ENCODE measurements around the gene FYN. TPM values are rescaled to one million over a fixed set of nuclear protein-coding genes. Genes with fewer than 3 reads are reported as not detected.

The FYN gene
- total RNA-seq, 2 donors from 2014 or later, result 55.5 to 72.5 TPM

DNA sequence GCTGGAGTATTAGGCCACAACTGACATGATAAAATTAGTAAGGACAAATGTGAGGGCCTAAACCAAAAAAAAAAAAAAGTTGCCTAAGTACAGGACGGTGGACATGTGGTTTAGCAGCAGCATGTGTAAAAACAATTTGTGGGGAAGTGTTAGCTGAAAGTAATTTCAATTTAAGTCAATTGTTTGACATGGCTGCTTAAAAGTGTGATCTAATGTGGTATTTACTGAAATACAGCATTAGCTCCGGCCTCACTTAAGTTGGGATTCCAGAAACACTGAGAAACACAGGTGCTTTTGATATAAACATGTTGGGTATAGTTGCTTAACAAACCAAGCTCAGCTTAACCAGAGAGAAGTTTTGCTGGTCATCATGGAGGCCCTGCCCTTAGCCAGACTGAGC lies 119.7 kb downstream of the FYN start:
- Histone ChIP-seq H3K27me3 (replicated peaks; ENCODE audit: insufficient read depth) (no peaks in the 10 kb centered on the region), H3K9me3 (no peaks in the 10 kb centered on the region), H3K4me1 (ENCODE audit: control insufficient read depth in 1 of 2, low read depth in 2 of 2) (no peaks in the 10 kb centered on the region), H3K27ac (no peak overlapping the region), H3K4me3 (no peak overlapping the region), H3K36me3 (no peaks in the 10 kb centered on the region)
- TF ChIP-seq, protein P1, sequence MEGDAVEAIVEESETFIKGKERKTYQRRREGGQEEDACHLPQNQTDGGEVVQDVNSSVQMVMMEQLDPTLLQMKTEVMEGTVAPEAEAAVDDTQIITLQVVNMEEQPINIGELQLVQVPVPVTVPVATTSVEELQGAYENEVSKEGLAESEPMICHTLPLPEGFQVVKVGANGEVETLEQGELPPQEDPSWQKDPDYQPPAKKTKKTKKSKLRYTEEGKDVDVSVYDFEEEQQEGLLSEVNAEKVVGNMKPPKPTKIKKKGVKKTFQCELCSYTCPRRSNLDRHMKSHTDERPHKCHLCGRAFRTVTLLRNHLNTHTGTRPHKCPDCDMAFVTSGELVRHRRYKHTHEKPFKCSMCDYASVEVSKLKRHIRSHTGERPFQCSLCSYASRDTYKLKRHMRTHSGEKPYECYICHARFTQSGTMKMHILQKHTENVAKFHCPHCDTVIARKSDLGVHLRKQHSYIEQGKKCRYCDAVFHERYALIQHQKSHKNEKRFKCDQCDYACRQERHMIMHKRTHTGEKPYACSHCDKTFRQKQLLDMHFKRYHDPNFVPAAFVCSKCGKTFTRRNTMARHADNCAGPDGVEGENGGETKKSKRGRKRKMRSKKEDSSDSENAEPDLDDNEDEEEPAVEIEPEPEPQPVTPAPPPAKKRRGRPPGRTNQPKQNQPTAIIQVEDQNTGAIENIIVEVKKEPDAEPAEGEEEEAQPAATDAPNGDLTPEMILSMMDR (IDR thresholded peaks at IDR 0.05), result no peak
- DNase-seq (ENCODE audit: low spot score), result no peak
- no peak for ATAC-seq (ENCODE audit: insufficient number of reproducible peaks, low FRiP score, low read depth)

DNA sequence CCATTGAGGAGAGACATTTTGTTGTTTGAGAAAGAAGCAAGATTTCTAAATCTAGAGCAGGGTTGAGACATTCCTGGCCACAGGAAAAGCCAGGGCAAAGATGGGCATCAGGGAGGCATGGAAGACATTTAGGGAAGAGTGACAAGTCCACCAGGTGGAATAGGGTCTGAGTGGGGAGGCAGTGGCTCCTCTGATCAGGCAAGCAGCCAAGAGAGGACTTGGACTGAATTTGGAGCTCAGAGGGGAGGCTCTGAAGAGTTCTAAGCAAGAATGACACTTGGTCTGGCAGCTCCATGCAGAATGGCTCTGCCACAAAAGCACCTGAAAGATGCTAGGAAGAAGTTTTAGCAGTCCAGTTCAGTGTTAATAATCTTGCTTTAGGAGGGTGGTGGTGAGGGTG lies 120.8 kb downstream of the FYN start:
- H3K27me3 ChIP-seq (replicated peaks; ENCODE audit: insufficient read depth), result no peaks in the 10 kb centered on the region
- no peaks in the 10 kb centered on the region for H3K4me1 ChIP-seq (ENCODE audit: control insufficient read depth in 1 of 2, low read depth in 2 of 2)
- ATAC-seq (ENCODE audit: insufficient number of reproducible peaks, low FRiP score, low read depth) (no peak), DNase-seq (ENCODE audit: low spot score) (no peak)
- TF ChIP-seq, protein P1 (IDR thresholded peaks at IDR 0.05), result no peak
- no peaks in the 10 kb centered on the region for H3K36me3 ChIP-seq
- no peak overlapping the region for H3K27ac ChIP-seq
- no peak overlapping the region for H3K4me3 ChIP-seq
- H3K9me3 ChIP-seq, result no peaks in the 10 kb centered on the region

DNA sequence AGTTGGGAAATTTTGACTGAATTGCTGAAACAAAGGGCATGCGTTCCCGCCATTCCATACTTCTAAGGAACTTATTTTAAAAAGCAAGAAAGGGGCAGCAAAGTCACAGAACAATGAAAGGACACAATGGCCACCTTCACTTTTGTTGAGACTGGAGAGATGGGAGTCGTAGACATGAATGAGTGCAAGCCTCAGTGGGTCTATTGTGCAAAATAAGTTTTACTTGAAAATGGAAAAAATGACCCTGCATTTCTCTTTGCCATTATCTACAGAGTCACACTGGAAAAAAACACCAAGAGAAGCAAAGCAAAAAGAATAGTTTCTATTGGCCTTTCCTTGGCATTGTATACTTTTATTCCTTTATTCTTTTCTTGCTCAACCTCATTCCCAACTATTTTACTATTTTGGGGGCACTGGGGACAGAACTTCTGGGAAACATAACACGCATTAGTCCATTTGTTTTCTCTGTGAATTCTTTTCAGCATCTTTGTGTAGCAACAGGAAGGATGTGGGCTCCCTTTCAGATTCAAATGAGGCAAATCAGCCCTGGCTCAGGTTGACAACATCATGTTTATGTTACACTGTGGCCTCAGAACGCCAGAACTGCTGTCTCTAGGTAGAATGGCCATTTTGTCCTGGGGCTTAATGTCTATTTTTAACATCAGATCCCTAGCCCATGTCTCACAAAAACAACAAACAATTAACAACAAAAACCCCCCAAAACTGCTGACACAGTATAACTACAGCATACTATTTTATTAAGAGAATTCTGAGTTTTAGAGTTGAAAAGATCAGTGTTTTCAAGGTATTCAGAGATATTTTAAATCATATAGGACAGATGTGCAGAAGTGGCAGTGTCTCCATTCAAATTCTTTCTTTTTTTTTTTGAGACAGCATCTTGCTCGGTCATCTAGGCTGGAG lies 122.2 kb downstream of the FYN start:
- Histone ChIP-seq H3K4me1 (ENCODE audit: control insufficient read depth in 1 of 2, low read depth in 2 of 2) (no peaks in the 10 kb centered on the region), H3K9me3 (no peaks in the 10 kb centered on the region), H3K27ac (peak overlapping the region in 1 of 2 donors; percentile 20), H3K36me3 (no peaks in the 10 kb centered on the region), H3K4me3 (no peak overlapping the region), H3K27me3 (replicated peaks; ENCODE audit: insufficient read depth) (no peaks in the 10 kb centered on the region)
- TF ChIP-seq, protein P1 (IDR thresholded peaks at IDR 0.05), result no peak
- DNase-seq (ENCODE audit: low spot score) (no peak), ATAC-seq (ENCODE audit: insufficient number of reproducible peaks, low FRiP score, low read depth) (no peak)

DNA sequence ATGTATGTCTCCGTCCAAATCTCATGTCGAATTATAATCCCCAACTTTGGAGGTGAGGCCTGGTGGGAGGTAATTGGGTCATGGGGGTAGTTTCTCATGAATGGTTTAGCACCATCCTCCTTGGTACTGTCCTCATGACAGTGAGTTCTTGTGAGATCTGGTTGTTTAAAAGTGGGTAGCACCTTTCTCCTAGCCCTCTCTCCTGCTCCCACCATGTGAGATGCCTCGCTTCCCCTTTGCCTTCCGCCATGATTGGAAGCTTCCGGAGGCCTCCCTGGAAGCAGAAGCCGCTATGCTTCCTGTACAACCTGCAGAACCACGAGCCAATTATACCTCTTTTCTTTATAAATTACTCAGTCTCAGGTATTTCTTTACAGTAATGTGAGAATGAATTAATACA lies 123.1 kb downstream of the FYN start:
- ATAC-seq (ENCODE audit: insufficient number of reproducible peaks, low FRiP score, low read depth) (no peak), DNase-seq (ENCODE audit: low spot score) (no peak)
- Histone ChIP-seq H3K4me3 (no peak overlapping the region), H3K36me3 (no peaks in the 10 kb centered on the region), H3K27me3 (replicated peaks; ENCODE audit: insufficient read depth) (no peaks in the 10 kb centered on the region), H3K4me1 (ENCODE audit: control insufficient read depth in 1 of 2, low read depth in 2 of 2) (no peaks in the 10 kb centered on the region), H3K9me3 (no peaks in the 10 kb centered on the region), H3K27ac (no peak overlapping the region)
- TF ChIP-seq, protein P1 (IDR thresholded peaks at IDR 0.05), result no peak

DNA sequence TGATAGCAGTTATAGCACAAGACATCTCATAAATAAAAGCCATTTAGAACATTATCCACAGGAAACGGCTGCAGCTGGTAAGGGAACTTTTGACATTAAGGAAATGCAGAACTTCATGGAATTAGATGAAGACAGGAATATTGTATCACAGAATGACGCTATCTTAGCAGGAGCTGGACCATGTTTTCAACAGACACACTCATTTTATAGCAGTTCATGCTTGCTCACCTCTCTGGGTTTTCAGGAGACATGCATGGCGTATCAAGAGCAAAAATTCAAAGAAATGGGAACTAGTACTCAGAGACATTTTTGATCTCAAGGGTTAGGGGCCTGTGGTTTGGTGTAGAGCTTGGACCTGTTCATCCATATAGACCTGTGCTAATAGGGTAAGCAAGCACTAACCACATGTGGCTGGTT lies 125.0 kb downstream of the FYN start:
- H3K4me3 ChIP-seq, result no peak overlapping the region
- DNase-seq (ENCODE audit: low spot score), result no peak
- no peak overlapping the region for H3K27ac ChIP-seq
- H3K36me3 ChIP-seq, result no peaks in the 10 kb centered on the region
- no peaks in the 10 kb centered on the region for H3K27me3 ChIP-seq (replicated peaks; ENCODE audit: insufficient read depth)
- no peaks in the 10 kb centered on the region for H3K9me3 ChIP-seq
- peaks cover 0 to 7% of the 10 kb centered on the region in 2 donors for H3K4me1 ChIP-seq (ENCODE audit: control insufficient read depth in 1 of 2, low read depth in 2 of 2)
- ATAC-seq (ENCODE audit: insufficient number of reproducible peaks, low FRiP score, low read depth), result no peak
- TF ChIP-seq, protein P1 (IDR thresholded peaks at IDR 0.05), result no peak

All from thoracic aorta (tissue), 2 donors.